HepG2 (cell line): ENCODE results near the gene ST14. TPM values are rescaled to one million over a fixed set of nuclear protein-coding genes. Genes with fewer than 3 reads are reported as not detected.

Source experiments
- CENPT ChIP-seq: sonication (generic); formaldehyde crosslinking; IDR thresholded peaks from 2 replicates; pipeline ENCODE4 v1.8.0; 2022; ENCODE audit warnings: low read depth, mild to moderate bottlenecking, moderate library complexity, missing genetic modification reagents
- ETS1 ChIP-seq: sonication (generic); formaldehyde crosslinking; IDR thresholded peaks from 2 replicates; pipeline ENCODE4 v1.4.0; 2020; ENCODE audit warnings: missing genetic modification reagents
- GATAD1 ChIP-seq: IDR thresholded peaks from 2 replicates; pipeline ENCODE4 v1.6.1; 2016; ENCODE audit warnings: missing genetic modification reagents, missing compliant biosample characterization
- LCORL ChIP-seq, 2 experiments: fragments of 450-650 bp in 1 of 2; sonication (generic) in 1 of 2; formaldehyde crosslinking in 1 of 2; IDR thresholded peaks; 2 replicates each; pipeline versions ENCODE4 v1.5.0 to v1.6.1; 2017 to 2020; ENCODE audit warnings: antibody characterized with exemption in 1 of 2, missing genetic modification reagents in 1 of 2
- MAFG ChIP-seq: sonication (generic); formaldehyde crosslinking; IDR thresholded peaks from 2 replicates; pipeline ENCODE4 v1.5.1; 2020; ENCODE audit warnings: mild to moderate bottlenecking, missing genetic modification reagents
- MED8 ChIP-seq: sonication (generic); formaldehyde crosslinking; IDR thresholded peaks from 2 replicates; pipeline ENCODE4 v1.8.1; 2023; ENCODE audit warnings: mild to moderate bottlenecking, missing genetic modification reagents; ENCODE audit not compliant: insufficient replicate concordance
- MNT ChIP-seq: fragments of 450-650 bp; IDR thresholded peaks from 2 replicates; pipeline ENCODE4 v1.6.1; 2016
- NFIC ChIP-seq: IDR thresholded peaks from 2 replicates; pipeline ENCODE4 v1.6.1; 2012; ENCODE audit warnings: mild to moderate bottlenecking, low read length, inconsistent platforms
- NRL ChIP-seq: sonication (generic); formaldehyde crosslinking; IDR thresholded peaks from 2 replicates; pipeline ENCODE4 v1.5.0; 2020; ENCODE audit warnings: missing genetic modification reagents, mild to moderate bottlenecking, moderate library complexity, borderline replicate concordance
- RBM22 ChIP-seq: fragments of 200-400 bp; formaldehyde crosslinking; optimal IDR thresholded peaks from 2 replicates; pipeline ENCODE3; 2017; ENCODE audit warnings: mild to moderate bottlenecking, low read length, moderate library complexity
- TBL1XR1 ChIP-seq: fragments of 150-350 bp; IDR thresholded peaks from 2 replicates; pipeline ENCODE4 v1.6.1; 2014; ENCODE audit warnings: borderline replicate concordance, low read length; ENCODE audit not compliant: partially characterized antibody
- THAP9 ChIP-seq: sonication (generic); formaldehyde crosslinking; IDR thresholded peaks from 2 replicates; pipeline ENCODE4; 2020; ENCODE audit warnings: missing genetic modification reagents, mild to moderate bottlenecking, borderline replicate concordance
- TSC22D2 ChIP-seq: sonication (generic); formaldehyde crosslinking; IDR thresholded peaks from 2 replicates; pipeline ENCODE4 v1.5.1; 2020; ENCODE audit warnings: missing genetic modification reagents, mild to moderate bottlenecking, borderline replicate concordance
- ZBTB2 ChIP-seq: sonication (generic); formaldehyde crosslinking; IDR thresholded peaks from 2 replicates; pipeline ENCODE4 v1.8.0; 2022; ENCODE audit warnings: low read depth, missing genetic modification reagents
- ZNF556 ChIP-seq: sonication (generic); formaldehyde crosslinking; IDR thresholded peaks from 2 replicates; pipeline ENCODE4 v1.4.0; 2020; ENCODE audit warnings: mild to moderate bottlenecking, missing genetic modification reagents, borderline replicate concordance
- ZNF788 ChIP-seq: sonication (generic); formaldehyde crosslinking; IDR thresholded peaks from 2 replicates; pipeline ENCODE4 v1.5.0; 2020; ENCODE audit warnings: mild to moderate bottlenecking, missing genetic modification reagents, borderline replicate concordance
- polyA plus RNA-seq, 8 experiments: library from polyadenylated mRNA; depleted of rRNA in 3 of 8; stranded (reverse) in 7 of 8; unstranded in 1 of 8; fragments of >200 nt; fragmentation: Illumina TruSeq in 4 of 8; extraction: Trizol in 4 of 8; gene quantifications; 2 replicates each; pipeline versions ENCODE4 v1.2.1 to v1.2.3, GENCODE V29; 2011 to 2016; ENCODE audit warnings: low read depth in 4 of 8, missing spikeins in 1 of 8, mixed read lengths in 1 of 8; ENCODE audit not compliant: insufficient read depth in 1 of 8
- total RNA-seq, 5 experiments: library from RNA; depleted of rRNA; stranded (reverse); fragments of >200 nt; fragmentation: Illumina TruSeq; extraction: Trizol; gene quantifications; 2 replicates each; pipeline ENCODE4 v1.2.3, GENCODE V29; 2016; ENCODE audit warnings: low read depth in 1 of 5
- TF ChIP-seq, protein P1 (sequence below): IDR thresholded peaks from 2 replicates; pipeline ENCODE4 v1.6.1; 2016; ENCODE audit warnings: control low read depth
- TF ChIP-seq, protein P2 (sequence below): sonication (generic); formaldehyde crosslinking; IDR thresholded peaks from 2 replicates; pipeline ENCODE4 v1.9.0; 2021; ENCODE audit warnings: missing genetic modification reagents, borderline replicate concordance

Gene ST14
- total and polyA plus RNA-seq, 2 of the 13 experiments (the other 11 are each of a cell fraction or from before 2014, with no cell fraction given): 0.88 to 1.4 TPM

- TF ChIP-seq ZNF788 (CRISPR knock-in tag) (peak; percentile 46; the same call in 1 of the 2 replicates), THAP9 (CRISPR knock-in tag) (no peak), MNT (0 out of 2 replicates have a peak, but pooled peaks have one; percentile 7), TSC22D2 (CRISPR knock-in tag) (no peak), MED8 (no peak), RBM22 (no peak), ZNF556 (CRISPR knock-in tag) (peak; percentile 65; the same call in 1 of the 2 replicates), GATAD1 (CRISPR knock-in tag) (peak; percentile 49), MAFG (CRISPR knock-in tag) (no peak), ETS1 (no peak), ZBTB2 (CRISPR knock-in tag) (no peak), NFIC (no peak), LCORL (IDR thresholded peaks at IDR 0.05) (peak; percentile 54; the same call in 1 of the 2 replicates), LCORL (CRISPR knock-in tag; IDR thresholded peaks at IDR 0.05) (peak; percentile 87), NRL (CRISPR knock-in tag) (no peak), TBL1XR1 (peak; percentile 53), CENPT (no peak)
- TF ChIP-seq, protein P1, sequence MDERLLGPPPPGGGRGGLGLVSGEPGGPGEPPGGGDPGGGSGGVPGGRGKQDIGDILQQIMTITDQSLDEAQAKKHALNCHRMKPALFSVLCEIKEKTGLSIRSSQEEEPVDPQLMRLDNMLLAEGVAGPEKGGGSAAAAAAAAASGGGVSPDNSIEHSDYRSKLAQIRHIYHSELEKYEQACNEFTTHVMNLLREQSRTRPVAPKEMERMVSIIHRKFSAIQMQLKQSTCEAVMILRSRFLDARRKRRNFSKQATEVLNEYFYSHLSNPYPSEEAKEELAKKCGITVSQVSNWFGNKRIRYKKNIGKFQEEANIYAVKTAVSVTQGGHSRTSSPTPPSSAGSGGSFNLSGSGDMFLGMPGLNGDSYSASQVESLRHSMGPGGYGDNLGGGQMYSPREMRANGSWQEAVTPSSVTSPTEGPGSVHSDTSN (CRISPR knock-in tag): 0 out of 2 replicates have a peak, but pooled peaks have one; percentile 21
- TF ChIP-seq, protein P2, sequence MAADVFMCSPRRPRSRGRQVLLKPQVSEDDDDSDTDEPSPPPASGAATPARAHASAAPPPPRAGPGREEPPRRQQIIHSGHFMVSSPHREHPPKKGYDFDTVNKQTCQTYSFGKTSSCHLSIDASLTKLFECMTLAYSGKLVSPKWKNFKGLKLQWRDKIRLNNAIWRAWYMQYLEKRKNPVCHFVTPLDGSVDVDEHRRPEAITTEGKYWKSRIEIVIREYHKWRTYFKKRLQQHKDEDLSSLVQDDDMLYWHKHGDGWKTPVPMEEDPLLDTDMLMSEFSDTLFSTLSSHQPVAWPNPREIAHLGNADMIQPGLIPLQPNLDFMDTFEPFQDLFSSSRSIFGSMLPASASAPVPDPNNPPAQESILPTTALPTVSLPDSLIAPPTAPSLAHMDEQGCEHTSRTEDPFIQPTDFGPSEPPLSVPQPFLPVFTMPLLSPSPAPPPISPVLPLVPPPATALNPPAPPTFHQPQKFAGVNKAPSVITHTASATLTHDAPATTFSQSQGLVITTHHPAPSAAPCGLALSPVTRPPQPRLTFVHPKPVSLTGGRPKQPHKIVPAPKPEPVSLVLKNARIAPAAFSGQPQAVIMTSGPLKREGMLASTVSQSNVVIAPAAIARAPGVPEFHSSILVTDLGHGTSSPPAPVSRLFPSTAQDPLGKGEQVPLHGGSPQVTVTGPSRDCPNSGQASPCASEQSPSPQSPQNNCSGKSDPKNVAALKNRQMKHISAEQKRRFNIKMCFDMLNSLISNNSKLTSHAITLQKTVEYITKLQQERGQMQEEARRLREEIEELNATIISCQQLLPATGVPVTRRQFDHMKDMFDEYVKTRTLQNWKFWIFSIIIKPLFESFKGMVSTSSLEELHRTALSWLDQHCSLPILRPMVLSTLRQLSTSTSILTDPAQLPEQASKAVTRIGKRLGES (CRISPR knock-in tag): no peak
Measured at GRCh38 chr11:130144141-130144540, 15.4 kb upstream of the ST14 start (continued).
